ENCODE data around the gene HLTF. TPM values are rescaled to one million over a fixed set of nuclear protein-coding genes. Genes with fewer than 3 reads are reported as not detected.

The HLTF gene
- total RNA-seq, 4 donors from 2014 or later, result 13.7 to 17.0 (median 15.5) TPM

DNA sequence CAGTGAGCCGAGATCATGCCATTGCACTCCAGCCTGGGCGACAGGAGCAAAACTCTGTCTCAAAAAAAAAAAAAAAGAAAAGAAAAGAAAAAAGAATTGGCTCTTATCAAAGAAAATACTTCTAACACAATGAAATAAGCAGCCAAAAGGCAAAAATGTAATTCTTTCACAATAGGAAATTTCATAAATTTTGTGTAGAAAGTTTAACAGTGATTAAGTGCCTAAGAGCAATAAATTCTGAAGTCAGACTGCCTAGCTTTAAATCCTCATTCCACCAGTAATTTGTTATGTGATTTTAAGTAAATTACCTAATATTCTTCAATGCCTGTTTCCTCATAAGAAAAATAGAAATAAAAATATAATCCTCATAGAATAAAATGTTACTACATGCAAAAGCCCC lies 24.6 kb downstream of the HLTF start:
- TF ChIP-seq, protein P1, sequence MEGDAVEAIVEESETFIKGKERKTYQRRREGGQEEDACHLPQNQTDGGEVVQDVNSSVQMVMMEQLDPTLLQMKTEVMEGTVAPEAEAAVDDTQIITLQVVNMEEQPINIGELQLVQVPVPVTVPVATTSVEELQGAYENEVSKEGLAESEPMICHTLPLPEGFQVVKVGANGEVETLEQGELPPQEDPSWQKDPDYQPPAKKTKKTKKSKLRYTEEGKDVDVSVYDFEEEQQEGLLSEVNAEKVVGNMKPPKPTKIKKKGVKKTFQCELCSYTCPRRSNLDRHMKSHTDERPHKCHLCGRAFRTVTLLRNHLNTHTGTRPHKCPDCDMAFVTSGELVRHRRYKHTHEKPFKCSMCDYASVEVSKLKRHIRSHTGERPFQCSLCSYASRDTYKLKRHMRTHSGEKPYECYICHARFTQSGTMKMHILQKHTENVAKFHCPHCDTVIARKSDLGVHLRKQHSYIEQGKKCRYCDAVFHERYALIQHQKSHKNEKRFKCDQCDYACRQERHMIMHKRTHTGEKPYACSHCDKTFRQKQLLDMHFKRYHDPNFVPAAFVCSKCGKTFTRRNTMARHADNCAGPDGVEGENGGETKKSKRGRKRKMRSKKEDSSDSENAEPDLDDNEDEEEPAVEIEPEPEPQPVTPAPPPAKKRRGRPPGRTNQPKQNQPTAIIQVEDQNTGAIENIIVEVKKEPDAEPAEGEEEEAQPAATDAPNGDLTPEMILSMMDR (IDR thresholded peaks at IDR 0.05; ENCODE audit: low read depth), result no peak

DNA sequence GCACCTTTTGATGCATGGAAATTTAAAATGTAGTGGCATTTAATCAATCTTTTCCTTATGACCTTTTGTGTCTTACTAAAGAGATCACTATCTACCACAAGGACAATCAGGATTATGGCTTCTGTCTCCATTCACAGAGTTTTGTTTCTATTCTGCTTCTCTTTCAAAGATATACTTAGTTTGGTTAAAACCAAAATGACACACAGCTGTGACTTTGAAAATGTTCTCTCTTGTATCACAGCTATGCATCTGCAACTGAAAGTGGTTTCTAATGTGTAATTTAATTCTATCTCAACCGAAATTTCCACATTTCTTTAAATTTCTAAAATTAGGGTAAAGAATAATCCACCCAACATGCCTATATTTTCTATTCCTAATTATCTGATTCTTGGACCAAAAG lies 27.7 kb downstream of the HLTF start:
- TF ChIP-seq, protein P1 (IDR thresholded peaks at IDR 0.05; ENCODE audit: low read depth), result no peak

DNA sequence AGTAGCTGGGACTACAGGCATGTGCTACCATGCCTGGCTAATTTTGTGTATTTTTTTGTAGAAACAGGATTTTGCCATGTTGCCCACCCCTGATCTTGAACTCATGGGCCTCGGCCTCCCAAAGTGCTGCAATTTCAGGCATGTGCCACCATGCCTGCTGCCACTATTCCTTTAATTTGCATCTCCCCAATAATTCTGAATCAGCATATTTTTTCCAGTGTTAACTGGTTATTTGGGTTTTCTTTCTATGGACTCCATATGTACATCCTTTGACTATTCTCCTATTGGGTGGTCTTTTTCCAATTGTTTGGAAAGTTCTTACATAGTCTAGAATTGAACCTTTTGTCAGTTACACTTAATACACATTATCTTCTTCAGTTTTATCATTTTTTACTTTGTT lies 28.1 kb downstream of the HLTF start:
- TF ChIP-seq, protein P1 (IDR thresholded peaks at IDR 0.05; ENCODE audit: low read depth), result no peak

- TF ChIP-seq, protein P1 (IDR thresholded peaks at IDR 0.05; ENCODE audit: low read depth), result no peak
Observed at GRCh38 chr3:149055575-149055974, 30.8 kb downstream of the HLTF start.

GRCh38 chr3:149044339-149045083 lies 41.8 kb downstream of the HLTF start:
- TF ChIP-seq, protein P1 (IDR thresholded peaks at IDR 0.05; ENCODE audit: low read depth), result no peak

DNA sequence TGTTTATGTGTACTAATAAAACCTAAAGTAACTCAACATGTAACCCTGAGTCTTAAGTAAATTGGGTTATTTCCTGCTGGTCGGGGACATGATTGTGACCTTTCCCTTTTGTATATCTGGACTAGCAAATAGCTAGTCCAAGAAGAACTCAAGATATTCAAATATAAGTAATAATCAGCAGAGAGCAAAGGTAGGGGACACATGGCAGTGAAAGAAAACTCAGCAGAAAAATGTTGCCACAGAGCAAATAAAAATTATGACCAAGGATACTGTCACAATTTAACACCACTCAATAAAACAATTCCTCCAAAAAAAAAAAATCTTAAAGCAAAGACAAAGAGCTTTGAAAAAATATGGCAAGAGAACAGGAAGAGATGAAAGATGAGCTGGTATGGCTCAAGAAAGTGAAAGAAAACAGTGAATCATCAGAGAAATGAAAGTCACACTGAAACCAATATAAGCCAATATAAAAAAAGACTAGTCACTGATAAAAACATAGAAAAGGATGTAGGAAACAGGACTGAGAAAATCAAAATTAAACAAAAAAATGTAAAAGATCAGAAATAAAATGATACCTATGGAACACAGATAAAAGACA lies 43.4 kb downstream of the HLTF start:
- TF ChIP-seq, protein P1 (IDR thresholded peaks at IDR 0.05; ENCODE audit: low read depth), result no peak

DNA sequence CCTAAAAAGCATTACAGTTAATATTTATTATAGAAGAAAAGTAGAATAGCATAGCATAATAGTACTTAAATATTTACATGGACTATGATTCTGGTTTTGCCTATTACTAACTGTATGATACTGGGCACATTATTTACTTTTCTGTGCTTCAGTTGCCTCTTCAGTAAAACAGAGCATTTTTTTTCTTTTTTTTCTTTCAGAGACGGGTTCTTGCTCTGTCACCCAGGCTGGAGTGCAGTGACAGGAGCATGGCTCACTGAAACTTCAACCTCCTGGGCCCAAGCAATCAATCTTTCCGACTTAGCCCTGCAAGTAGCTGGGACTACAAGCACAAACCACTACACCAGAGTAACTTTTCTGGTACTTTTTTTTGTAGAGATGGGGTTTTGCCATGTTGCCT lies 48.0 kb downstream of the HLTF start:
- TF ChIP-seq, protein P1 (IDR thresholded peaks at IDR 0.05; ENCODE audit: low read depth), result no peak

All from subcutaneous adipose tissue (tissue), 4 donors.